SK-N-MC (cell line): ENCODE results near the gene LRRC10B.

Experiments used
- EZH2 ChIP-seq: fragments of 200-600 bp; sonication (generic); IDR thresholded peaks from one replicate; pipeline ENCODE4 v1.6.1; 2017; ENCODE audit warnings: antibody characterized with exemption
- POLR2AphosphoS5 ChIP-seq: IDR thresholded peaks from 2 replicates; pipeline ENCODE4 v1.6.1; 2012; ENCODE audit warnings: mild to moderate bottlenecking, low read depth, low read length, borderline replicate concordance

GRCh38 chr11:61507012-61507768 is 1.4 kb upstream of the LRRC10B start:
- no peak for TF ChIP-seq POLR2AphosphoS5
- TF ChIP-seq EZH2 = no peak
